HG02870 (cell line): ENCODE measurements around the gene RHOT2.
A peak's percentile ranks its signal among the peaks of the same experiment; 100 is the strongest.
"Not testable (repeated sequence)": the region's sequence is repeated elsewhere in the genome, so short reads cannot be mapped to it uniquely, and the experiment has no call there.

Experiments
- ATAC-seq: cut with Tn5 transposase; IDR thresholded peaks from one replicate; pipeline ENCODE4 v1.9.1; 2021; ENCODE audit warnings: mild to moderate bottlenecking, moderate library complexity; ENCODE audit not compliant: unreplicated experiment

Gene RHOT2

DNA sequence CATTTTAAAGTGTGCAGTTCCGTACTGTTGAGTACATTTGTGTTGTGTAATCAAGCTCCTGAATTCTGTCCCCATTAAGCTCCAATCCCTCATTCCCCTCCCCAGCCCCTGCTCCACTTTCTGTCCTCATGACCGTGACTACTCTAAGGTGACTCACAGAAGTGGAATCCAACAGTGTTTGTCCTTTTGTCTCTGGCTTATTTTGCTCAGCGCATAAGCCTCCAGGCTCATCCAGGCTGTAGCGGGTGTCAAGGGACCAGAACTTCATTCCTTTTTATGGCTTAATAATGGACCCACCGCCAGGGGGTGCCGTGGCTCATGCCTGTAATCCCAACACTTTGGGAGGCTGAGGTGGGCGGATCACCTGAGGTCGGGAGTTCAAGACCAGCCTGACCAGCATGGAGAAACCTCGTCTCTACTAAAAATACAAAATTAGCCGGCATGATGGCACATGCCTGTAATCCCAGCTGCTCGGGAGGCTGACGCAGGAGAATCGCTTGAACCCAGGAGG is 44.9 kb downstream of the RHOT2 start:
- ATAC-seq = not testable (repeated sequence)

DNA sequence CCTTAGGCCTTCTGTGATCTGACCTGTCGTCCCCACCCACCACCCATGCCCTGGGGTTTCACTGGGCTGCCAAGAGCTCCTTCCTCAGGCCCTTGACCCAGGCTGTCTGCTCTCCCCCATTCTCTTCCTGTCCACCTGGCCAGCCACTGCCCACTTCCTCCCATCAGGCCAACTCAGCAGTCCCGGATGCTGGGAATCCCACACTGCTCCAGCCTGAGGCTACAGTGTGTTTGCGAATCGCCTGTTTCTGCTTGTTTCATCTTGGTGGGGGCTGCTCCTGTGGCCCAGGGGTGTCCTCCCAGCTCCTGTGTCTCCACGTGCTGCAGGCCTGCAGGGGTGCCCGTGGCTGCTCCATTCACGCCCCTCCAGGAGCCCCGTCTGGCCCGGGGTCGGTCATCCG is 46.1 kb downstream of the RHOT2 start:
- ATAC-seq = no peak

DNA sequence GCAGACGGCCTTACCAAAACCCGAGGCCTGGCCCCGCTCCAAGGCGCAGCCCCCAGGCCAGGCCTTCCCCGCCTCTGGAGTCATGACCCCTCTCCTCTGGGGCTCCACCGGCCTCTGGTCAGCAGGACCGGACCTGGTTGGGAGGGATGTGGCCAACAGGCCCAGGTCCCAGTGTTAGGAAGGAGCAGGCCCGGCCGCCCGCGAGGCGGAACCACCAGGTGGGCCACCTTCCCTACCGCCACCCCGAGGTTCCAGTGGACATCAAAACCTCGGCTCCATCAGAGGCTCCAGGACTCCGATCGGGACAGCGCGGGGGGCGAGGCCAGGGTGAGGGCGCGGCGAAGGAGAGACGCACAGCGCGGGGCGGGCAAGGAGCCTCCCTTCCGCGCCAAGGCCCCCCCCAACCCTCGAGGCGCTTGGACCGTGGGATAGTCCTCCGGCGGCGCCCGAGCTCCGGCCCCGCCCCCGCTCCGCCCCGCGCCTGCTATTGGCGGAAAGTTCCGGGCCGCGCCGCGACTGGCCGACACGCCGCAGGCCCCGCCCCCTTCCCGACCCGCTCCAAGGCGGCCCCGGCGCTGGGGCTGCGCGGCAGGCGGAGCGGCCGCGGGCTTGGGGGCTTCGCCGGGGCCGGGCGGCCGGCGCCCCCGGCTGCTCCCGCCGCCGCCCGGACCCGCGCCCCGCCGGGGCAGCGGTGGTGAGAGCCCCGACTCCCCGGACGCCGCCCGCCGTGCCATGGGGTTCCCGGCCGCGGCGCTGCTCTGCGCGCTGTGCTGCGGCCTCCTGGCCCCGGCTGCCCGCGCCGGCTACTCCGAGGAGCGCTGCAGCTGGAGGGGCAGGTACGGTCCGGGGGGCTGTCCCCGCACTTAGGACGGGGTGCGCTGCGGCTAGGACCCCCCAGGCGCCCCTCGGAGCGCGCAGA is 46.9 kb downstream of the RHOT2 start, which contains the start of gene METRN:
METRN (plus strand) TSS at position 561 of the 919 bp plus-strand sequence; CDS start at position 733, 172 bp downstream.
- ATAC-seq = peak; percentile 65

DNA sequence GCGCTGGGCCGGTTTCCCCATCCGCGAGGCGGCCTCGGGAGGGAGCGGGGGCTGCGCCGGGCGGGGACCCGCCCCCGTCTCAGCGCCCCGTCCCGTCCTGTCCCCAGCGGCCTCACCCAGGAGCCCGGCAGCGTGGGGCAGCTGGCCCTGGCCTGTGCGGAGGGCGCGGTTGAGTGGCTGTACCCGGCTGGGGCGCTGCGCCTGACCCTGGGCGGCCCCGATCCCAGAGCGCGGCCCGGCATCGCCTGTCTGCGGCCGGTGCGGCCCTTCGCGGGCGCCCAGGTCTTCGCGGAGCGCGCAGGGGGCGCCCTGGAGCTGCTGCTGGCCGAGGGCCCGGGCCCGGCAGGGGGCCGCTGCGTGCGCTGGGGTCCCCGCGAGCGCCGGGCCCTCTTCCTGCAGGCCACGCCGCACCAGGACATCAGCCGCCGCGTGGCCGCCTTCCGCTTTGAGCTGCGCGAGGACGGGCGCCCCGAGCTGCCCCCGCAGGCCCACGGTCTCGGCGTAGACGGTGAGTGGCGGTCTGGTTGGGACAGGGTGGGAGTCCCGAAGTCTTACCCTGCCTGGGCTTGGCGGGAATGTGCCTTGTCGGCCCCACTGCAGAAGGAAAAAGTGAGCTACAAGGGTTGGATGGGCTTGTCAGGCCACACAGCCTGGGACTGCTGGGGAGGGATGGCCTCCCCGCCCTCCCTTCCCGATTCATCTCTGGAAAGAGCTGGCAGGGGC is 47.7 kb downstream of the RHOT2 start:
- no peak for ATAC-seq

DNA sequence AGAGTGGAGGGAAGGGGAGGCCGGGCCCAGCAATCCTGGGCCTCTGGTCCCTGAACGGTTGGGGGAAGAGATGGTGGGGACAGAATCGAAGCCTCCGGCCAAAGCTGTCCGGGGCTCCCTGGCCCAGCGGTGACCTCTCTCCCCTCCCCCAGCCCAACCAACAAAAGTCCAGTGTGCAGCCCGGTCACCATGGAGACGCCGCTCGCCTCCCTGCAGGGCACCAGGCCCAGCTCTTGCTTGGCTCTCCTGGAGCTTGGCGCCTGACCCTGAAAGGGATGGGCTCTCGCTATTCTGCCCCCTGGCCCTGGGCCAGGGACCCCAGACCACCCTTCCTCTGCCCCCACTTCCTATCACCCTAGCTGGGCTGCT is 48.3 kb downstream of the RHOT2 start:
- ATAC-seq = no peak

DNA sequence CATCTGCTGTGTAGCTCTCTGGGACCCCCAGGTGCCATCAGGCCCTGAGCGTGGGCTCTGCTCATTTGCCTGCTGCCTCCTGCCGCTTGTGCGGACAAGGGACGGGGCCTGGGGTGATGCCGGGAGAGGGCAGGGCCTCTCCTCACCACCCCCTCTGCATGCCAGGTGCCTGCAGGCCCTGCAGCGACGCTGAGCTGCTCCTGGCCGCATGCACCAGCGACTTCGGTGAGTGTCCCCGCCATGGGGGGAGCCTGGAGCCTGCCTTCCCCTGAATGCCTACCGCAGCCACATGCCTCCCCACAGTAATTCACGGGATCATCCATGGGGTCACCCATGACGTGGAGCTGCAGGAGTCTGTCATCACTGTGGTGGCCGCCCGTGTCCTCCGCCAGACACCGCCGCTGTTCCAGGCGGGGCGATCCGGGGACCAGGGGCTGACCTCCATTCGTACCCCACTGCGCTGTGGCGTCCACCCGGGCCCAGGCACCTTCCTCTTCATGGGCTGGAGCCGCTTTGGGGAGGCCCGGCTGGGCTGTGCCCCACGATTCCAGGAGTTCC is 48.9 kb downstream of the RHOT2 start:
- no peak for ATAC-seq

DNA sequence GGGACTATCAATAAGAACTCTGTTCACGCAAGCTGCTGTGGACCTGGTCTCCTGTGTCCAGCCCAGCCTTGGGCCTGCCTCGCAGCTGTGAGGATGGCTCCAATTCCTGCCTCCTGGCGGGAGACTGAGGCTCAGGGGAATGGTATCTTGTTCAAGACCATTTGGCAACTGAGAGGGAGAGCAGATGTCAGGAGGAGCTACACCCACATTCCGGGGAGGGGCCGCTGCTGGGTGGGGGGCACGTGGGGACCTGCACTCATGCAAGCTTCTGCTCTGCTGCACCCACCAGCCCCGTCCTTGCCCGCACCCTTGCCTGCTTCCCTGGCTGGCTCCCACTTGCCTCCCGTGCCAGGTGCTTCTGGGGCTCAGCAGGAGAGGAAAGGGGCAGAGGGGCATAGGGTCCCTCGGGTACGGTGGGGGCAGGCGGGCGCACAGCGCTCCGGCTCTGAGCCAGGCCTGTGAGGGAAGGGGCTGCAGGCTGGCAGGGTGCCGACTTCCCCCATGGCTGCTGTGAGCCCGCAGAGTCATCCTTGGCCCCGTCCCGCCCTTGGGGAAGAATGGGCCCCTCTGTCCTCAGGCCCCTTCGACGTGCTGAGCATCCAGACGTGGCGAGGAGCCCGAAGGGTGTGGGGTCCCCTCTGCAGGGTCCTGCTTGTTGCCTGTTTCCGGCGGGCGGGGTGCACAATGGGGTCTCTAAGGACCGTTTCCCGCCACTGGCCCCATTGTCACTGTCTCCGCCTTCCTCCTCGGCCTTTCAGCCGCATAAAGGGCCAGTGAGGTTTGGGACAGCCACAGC is 49.7 kb downstream of the RHOT2 start:
- ATAC-seq = no peak

DNA sequence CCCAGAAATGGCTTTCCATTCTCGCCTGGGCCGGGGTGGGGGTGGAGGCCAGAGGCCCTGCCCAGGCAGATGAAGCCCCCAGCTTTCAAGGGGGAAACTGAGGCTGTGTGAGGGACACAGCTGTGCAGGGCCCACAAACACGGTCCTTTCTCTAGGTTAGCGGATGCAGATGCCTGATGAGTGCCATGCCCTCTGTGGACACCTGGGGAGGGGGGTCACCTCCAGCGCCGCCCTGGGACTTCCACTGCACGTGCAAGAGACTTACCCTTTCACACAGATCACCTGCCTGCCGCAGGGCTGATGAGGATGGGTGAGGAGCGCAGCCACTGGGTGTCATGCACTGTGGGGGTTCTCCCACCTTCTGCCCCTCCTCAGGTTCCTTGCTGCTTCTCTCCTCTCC is 50.5 kb downstream of the RHOT2 start:
- ATAC-seq = no peak

DNA sequence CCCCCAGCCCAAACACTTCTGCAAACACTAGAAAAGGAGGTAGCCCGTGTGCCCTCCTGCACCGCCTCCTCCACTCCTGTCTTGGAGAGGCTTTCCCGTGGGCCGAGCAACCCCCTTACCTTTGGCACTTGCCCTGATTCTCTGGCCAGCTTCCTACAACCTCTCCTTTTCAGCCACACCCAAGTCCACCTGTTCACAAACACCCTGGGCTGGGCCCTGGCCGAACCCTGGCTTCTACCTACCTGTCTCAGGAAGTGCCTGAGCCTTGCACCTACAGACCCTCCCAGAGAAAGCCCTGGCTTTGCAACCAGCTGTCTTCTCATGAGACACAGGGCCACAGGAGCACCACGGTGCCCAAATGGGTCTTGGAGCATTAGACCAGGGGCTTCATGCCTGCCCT is 51.0 kb downstream of the RHOT2 start:
- ATAC-seq = no peak

DNA sequence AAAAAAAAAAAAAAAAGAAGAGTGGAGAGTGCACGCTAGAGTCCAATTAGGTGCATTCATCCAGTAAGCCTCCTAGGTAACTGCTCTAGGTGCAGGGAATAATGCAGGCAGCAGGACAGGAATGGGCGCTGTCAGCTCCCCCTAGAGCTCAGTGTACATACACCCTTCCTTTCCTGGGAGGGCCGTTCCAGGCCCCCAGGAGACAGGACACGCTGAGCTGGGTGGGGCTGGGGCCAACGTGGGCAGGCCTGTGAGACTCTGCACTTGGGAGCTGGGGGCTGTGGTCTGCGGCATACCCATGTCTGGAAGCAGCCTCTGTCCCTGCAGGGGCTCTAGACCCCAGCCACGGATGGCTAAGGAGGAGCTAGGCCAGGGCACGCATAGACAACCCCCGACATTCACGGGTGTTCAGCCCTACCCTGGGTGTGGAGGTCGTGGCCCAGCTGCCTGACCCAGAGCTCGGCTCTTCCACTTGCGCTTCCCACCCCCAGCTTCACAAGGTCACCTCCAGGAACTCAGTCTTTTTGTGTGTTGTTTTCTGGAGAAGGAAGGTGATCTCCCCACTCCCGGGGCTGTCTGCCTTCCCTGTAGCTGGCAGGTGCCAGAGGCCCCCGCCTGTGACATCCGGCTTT is 52.0 kb downstream of the RHOT2 start:
- no peak for ATAC-seq

DNA sequence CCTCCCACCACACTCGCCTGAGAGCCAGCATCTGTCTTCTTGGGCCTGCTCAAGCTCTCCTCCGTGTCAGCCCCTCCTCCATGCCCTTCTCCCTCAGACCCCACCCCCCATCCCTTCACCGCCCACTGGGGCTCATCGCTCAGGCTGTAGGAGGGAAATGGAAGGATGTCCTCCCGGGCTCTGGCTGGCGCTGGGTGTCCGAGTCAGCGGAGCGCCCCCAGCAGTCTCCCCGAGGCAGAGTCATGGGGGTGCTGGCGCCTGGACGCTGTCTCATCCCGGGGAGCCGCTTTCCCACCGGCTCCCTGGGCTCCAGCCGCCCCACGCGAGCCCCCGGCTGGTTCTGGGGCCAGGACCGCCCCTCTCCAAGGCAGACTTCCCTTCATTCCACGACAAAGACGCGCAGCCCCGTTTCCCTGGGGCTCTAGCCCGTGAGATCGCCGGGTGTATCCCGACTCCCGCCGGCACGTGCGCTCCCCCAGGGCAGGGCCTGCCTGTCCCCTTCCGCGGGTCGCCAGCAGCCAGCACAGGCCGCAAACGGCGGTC is 52.6 kb downstream of the RHOT2 start:
- no peak for ATAC-seq

DNA sequence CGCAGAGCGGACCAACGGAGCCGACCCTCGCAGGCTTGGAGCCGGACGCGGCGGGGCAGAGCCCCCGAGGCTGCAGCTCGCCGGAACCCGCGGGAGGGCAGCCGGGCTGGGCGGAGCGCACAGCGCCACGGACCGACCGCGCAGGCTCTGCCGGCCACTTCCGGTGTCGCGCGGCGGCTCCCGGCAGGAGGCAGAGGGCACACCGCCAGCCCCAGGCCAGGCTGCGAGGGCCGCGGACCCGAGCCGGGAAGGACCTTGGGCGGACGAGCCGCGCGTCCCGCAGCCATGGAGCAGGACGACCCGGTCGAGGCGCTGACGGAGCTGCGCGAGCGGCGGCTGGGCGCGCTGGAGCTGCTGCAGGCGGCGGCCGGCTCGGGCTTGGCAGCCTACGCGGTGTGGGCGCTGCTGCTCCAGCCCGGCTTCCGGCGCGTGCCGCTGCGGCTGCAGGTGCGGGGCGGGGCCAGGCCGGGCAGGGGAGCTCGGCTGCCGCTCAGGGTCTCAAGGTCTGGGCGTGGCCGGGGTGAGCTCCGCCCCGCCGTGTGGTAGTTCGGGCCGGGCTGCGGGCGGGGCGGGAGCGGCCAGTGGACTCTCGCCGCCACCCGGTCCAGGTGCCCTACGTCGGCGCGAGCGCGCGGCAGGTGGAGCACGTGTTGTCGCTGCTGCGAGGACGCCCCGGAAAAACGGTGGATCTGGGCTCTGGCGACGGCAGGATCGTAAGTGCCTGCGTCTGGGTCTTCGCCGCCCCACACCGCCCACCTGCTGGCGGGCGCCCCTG is 53.2 kb downstream of the RHOT2 start, which contains the start of gene ANTKMT:
ANTKMT (plus strand) TSS at position 157 of the 775 bp plus-strand sequence; CDS start at position 286, 129 bp downstream.
- peak; percentile 57 for ATAC-seq

DNA sequence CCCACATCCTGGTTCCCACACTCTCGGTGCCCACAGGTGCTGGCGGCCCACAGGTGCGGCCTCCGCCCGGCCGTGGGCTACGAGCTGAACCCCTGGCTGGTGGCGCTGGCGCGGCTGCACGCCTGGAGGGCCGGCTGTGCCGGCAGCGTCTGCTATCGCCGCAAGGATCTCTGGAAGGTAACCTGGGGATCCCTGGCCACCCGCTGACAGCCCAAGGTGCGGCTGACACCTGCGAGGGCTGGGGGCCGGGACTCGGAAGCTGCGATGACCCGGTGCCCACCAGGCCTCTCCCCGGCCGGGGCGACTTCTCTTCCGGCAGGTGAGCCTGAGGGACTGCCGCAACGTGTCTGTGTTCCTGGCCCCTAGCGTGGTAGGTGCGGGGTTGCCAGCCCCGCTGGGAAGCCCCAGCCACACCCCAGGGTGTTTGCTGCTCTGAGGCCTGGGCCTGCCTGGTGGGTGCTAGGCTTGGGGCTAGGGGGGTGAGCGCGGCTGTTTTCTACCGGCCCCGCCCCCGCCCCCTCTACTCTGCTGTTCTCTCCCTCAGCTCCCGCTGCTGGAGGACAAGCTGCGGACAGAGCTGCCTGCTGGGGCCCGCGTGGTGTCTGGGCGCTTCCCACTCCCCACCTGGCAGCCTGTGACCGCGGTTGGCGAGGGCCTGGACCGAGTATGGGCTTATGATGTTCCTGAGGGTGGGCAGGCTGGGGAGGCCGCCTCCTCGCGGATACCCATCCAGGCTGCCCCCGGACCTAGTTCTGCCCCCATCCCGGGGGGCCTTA is 54.0 kb downstream of the RHOT2 start:
- ATAC-seq = no peak

DNA sequence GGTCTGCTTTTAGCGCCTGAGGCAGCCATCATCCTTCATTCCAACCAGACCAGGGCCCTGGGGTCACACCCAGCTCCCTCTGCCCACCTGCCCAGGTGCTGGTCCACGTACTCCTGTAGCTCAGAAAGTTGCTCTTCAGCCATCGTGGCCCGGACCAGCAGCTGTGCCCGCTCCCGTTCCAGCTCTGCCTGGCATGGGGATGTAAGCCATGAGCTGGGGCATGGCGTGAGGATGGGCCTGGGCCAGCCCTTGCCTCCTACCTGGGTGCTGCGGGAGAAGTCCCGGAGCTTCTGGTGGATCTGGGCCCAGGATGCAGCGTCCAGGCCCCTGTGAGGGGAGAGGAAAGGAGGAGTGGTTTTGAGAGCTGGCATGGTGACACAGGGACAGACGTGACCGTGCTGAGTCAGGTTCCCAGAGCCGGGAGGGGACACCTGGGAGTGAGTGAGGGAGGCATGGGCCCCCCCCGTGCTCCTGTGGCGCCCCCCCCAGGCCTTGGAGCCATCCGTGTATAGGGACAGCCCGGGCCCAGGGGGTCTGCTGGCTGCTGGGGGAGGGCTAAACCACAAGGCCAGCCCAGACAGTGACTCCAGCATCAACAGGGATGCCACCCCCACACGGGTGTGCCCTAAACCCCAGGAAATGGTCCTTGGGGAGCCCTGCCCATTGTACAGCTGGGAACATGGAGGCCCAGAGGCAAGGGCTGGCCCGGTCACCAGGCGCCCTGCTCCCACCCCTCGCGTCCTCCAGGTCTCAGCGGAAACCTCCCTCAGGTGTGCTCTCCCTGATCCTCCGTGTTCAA is 55.1 kb downstream of the RHOT2 start:
- ATAC-seq = no peak

DNA sequence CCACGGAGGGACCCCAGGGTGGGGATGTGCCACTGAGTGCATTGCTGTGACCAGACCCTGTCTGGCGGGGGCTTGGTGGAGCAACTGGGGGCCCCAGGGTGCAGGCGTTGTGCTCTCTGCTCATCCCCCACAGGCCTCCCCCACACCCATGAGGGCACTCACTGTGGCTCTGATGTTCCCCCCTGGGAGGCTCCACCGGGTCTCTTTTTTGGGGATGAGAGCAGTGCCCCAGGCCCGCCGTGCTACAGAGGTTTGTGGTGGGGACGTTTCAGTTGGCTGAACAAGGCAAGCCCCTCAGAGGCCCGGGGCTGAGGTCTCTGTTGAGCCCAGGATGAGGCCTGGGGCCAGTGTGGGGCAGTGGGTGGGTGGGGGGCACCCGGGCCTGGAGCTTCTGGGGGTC is 55.8 kb downstream of the RHOT2 start:
- no peak for ATAC-seq
